GM12878 (cell line): ENCODE data around the gene EFCAB7. TPM values are rescaled to one million over a fixed set of nuclear protein-coding genes. Genes with fewer than 3 reads are reported as not detected.

ENCODE experiments used
- ATAC-seq: fragments of 200-7000 bp; cut with Tn5 transposase; 3 replicates; pipeline ENCODE4 v1.9.1; 2020; ENCODE audit warnings: mild to moderate bottlenecking, moderate library complexity
- BruUV-seq: library from RNA; stranded (reverse); fragments of 400-500 nt; replicated peaks from 2 replicates; lab custom pipeline; 2021; lab: Mats Ljungman, UMichigan
- CTCF ChIA-PET: fragments of 300-600 bp; sonication (Branson Sonifier 250); formaldehyde crosslinking; extraction: SDS; loops from one replicate; lab custom pipeline; 2021; ENCODE audit warnings: inconsistent platforms; lab: Yijun Ruan, JAX
- POLR2A ChIA-PET: fragments of 350-600 bp; formaldehyde crosslinking; extraction: SDS; loops from one replicate; lab custom pipeline; 2021; ENCODE audit warnings: inconsistent platforms; lab: Charles Lee
- RAD21 ChIA-PET: fragments of 300-600 bp; sonication (Branson Sonifier 250); formaldehyde crosslinking; loops from one replicate; lab custom pipeline; 2023; ENCODE audit warnings: antibody characterized with exemption; ENCODE audit not compliant: unreplicated experiment; lab: Charles Lee
- SMC1A ChIA-PET: fragments of 300-600 bp; sonication (Branson Sonifier 250); formaldehyde crosslinking; loops from one replicate; lab custom pipeline; 2023; ENCODE audit not compliant: unreplicated experiment, uncharacterized antibody; lab: Charles Lee
- DNase-seq: peaks from one replicate; pipeline ENCODE4 v3.0.0-alpha.2; 2011; ENCODE audit warnings: low read depth, low spot score
- FAIRE-seq: peaks from 3 replicates; lab custom pipeline; 2011; peaks lifted over from hg19 to GRCh38; lab: Jason Lieb, UNC
- H2AFZ ChIP-seq: 2 replicates; pipeline ENCODE4 v1.6.0; 2011; ENCODE audit warnings: low read depth, low read length, control low read depth; ENCODE audit not compliant: control insufficient read depth
- H3K27ac ChIP-seq: 2 replicates; pipeline ENCODE4 v1.5.1; 2011; ENCODE audit warnings: control low read depth; ENCODE audit not compliant: control insufficient read depth, insufficient read depth
- H3K27me3 ChIP-seq, 2 experiments: replicated peaks in 1 of 2; 2 replicates each; pipeline versions ENCODE4 v1.6.0 to v1.6.1; 2011; ENCODE audit warnings: low read length in 1 of 2; ENCODE audit not compliant: control insufficient read depth in 2 of 2, insufficient read depth in 2 of 2
- H3K36me3 ChIP-seq, 2 experiments: 2 replicates each; pipeline ENCODE4 v1.5.1; 2011; ENCODE audit warnings: low read length in 1 of 2; ENCODE audit not compliant: control insufficient read depth in 2 of 2, insufficient read depth in 2 of 2
- H3K4me1 ChIP-seq: 2 replicates; pipeline ENCODE4 v1.6.1; 2011; ENCODE audit warnings: mild to moderate bottlenecking, low read length, moderate library complexity, mixed read lengths; ENCODE audit not compliant: control insufficient read depth, insufficient read depth
- H3K4me2 ChIP-seq: 2 replicates; pipeline ENCODE4 v1.6.0; 2011; ENCODE audit warnings: control low read depth; ENCODE audit not compliant: control insufficient read depth, insufficient read depth
- H3K4me3 ChIP-seq: fragments of 200-600 bp; sonication (generic); 2 replicates; pipeline ENCODE4 v1.5.1; 2016
- H3K79me2 ChIP-seq: 2 replicates; pipeline ENCODE4 v1.6.0; 2011; ENCODE audit warnings: low read length; ENCODE audit not compliant: control insufficient read depth, insufficient read depth
- H3K9ac ChIP-seq: 2 replicates; pipeline ENCODE4 v1.8.0; 2011; ENCODE audit warnings: low read length, control low read depth, mixed read lengths; ENCODE audit not compliant: control insufficient read depth, insufficient read depth
- H3K9me3 ChIP-seq: replicated peaks from 3 replicates; pipeline ENCODE4 v1.5.1; 2011; ENCODE audit warnings: mild to moderate bottlenecking, low read length; ENCODE audit not compliant: control insufficient read depth, insufficient read depth
- H4K20me1 ChIP-seq: 2 replicates; pipeline ENCODE4 v1.6.0; 2011; ENCODE audit not compliant: control insufficient read depth, insufficient read depth
- DPF2 ChIP-seq: fragments of 450-650 bp; IDR thresholded peaks from 2 replicates; pipeline ENCODE4 v1.6.1; 2017; ENCODE audit warnings: mild to moderate bottlenecking
- ESRRA ChIP-seq: IDR thresholded peaks from 2 replicates; pipeline ENCODE4 v1.6.1; 2012; ENCODE audit warnings: mild to moderate bottlenecking, low read length, improper control_type of control experiment
- HDAC6 ChIP-seq: fragments of 200-600 bp; sonication (generic); IDR thresholded peaks from one replicate; pipeline ENCODE4 v1.8.0; 2017; ENCODE audit warnings: antibody characterized with exemption; ENCODE audit not compliant: unreplicated experiment
- KAT2A ChIP-seq: conservative IDR thresholded peaks from 2 replicates; pipeline ENCODE4 v1.6.1; 2011; ENCODE audit warnings: low read depth, low read length; ENCODE audit not compliant: control insufficient read depth
- KDM1A ChIP-seq: fragments of 200-600 bp; sonication (generic); IDR thresholded peaks from 2 replicates; pipeline ENCODE4 v1.6.1; 2016; ENCODE audit warnings: borderline replicate concordance
- MTA3 ChIP-seq: IDR thresholded peaks from 2 replicates; pipeline ENCODE4 v1.6.1; 2012; ENCODE audit warnings: low read length, inconsistent platforms, borderline replicate concordance
- NR2C2 ChIP-seq: IDR thresholded peaks from 2 replicates; pipeline ENCODE4 v1.6.1; 2011; ENCODE audit warnings: borderline replicate concordance, low read depth; ENCODE audit not compliant: control insufficient read depth, insufficient read length
- NRF1 ChIP-seq: conservative IDR thresholded peaks from 2 replicates; pipeline ENCODE4 v1.6.1; 2011; ENCODE audit warnings: mild to moderate bottlenecking, low read depth, low read length, improper control_type of control experiment
- SMC3 ChIP-seq: IDR thresholded peaks from 2 replicates; pipeline ENCODE4 v1.6.1; 2011; ENCODE audit warnings: low read length, improper control_type of control experiment, borderline replicate concordance
- in situ Hi-C: fragments of 300-500 bp; cut with MboI; formaldehyde crosslinking; loops from 9 replicates; pipeline ENCODE4 v1.14.3; 2018; ENCODE audit warnings: mixed read lengths
- intact Hi-C: fragments of 100-400 bp; cut with micrococcal nuclease; formaldehyde crosslinking; loops from one replicate; pipeline ENCODE4 v1.14.2; 2022; ENCODE audit not compliant: unreplicated experiment
- polyA plus RNA-seq, 11 experiments: library from polyadenylated mRNA; depleted of rRNA in 4 of 11; unstranded in 6 of 11; stranded (reverse) in 5 of 11; fragments of >200 nt; fragmentation: Nextera tagmentation in 4 of 11; fragmentation: Illumina TruSeq in 1 of 11; extraction: Ambion mirVana in 4 of 11; extraction: Trizol in 1 of 11; gene quantifications; 1 replicate in 1 of 11; 2 replicates in 10 of 11; pipeline versions ENCODE4 v1.2.1 to v1.2.3, GENCODE V29; 2011 to 2016; ENCODE audit warnings: inconsistent platforms in 2 of 11, missing spikeins in 2 of 11, low read depth in 1 of 11
- total RNA-seq, 4 experiments: library from RNA; depleted of rRNA in 3 of 4; stranded (reverse); fragments of >200 nt in 3 of 4; fragmentation: Illumina TruSeq in 1 of 4; extraction: Trizol in 1 of 4; gene quantifications; 2 replicates each; pipeline versions ENCODE4 v1.2.1 to v1.2.3, GENCODE V29; 2013 to 2021
- TF ChIP-seq, protein P1 (sequence below): fragments of 450-650 bp; IDR thresholded peaks from 2 replicates; pipeline ENCODE4 v1.6.1; 2016; ENCODE audit warnings: mild to moderate bottlenecking
- TF ChIP-seq, protein P2 (sequence below): fragments of 450-650 bp; IDR thresholded peaks from 2 replicates; pipeline ENCODE4 v1.6.1; 2017; ENCODE audit warnings: mild to moderate bottlenecking, moderate library complexity
- TF ChIP-seq, protein P3 (sequence below): IDR thresholded peaks from 2 replicates; pipeline ENCODE4 v1.6.1; 2011; ENCODE audit warnings: borderline replicate concordance, low read depth, mild to moderate bottlenecking, moderate library complexity, mixed read lengths, low read length; ENCODE audit not compliant: insufficient read depth; ENCODE audit errors: extremely low read length
- TF ChIP-seq, protein P4 (sequence below): fragments of 450-650 bp; IDR thresholded peaks from 2 replicates; pipeline ENCODE4 v1.6.1; 2014; ENCODE audit warnings: mild to moderate bottlenecking

The EFCAB7 gene
- total and polyA plus RNA-seq, 10 of the 15 experiments (the other 5 are each of a cell fraction or from before 2014, with no cell fraction given) = 4.4 to 9.8 (median 5.7) TPM

DNA sequence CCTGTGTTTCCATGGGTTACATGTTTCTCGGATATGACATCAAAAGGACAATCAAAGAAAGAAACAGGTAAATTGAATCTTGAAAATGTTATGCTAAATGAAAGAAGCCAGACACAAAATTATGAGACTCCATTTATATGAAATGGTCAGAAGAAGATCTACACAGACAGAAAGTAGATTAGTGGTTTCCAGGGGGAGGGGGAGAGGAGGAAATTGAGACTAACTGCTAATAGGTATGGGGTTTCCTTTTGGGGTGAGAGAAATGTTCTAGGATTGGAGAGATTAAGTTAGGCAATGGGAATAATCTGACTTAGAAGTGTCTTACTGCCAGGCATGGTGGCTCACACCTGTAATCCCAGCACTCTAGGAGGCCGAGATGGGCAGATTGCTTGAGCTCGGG is 22.1 kb upstream of the EFCAB7 start (continued):
- TF ChIP-seq SMC3 (no peak), NR2C2 (no peak), HDAC6 (no peak)
- TF ChIP-seq, protein P1, sequence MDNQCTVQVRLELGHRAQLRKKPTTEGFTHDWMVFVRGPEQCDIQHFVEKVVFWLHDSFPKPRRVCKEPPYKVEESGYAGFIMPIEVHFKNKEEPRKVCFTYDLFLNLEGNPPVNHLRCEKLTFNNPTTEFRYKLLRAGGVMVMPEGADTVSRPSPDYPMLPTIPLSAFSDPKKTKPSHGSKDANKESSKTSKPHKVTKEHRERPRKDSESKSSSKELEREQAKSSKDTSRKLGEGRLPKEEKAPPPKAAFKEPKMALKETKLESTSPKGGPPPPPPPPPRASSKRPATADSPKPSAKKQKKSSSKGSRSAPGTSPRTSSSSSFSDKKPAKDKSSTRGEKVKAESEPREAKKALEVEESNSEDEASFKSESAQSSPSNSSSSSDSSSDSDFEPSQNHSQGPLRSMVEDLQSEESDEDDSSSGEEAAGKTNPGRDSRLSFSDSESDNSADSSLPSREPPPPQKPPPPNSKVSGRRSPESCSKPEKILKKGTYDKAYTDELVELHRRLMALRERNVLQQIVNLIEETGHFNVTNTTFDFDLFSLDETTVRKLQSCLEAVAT = no peak

DNA sequence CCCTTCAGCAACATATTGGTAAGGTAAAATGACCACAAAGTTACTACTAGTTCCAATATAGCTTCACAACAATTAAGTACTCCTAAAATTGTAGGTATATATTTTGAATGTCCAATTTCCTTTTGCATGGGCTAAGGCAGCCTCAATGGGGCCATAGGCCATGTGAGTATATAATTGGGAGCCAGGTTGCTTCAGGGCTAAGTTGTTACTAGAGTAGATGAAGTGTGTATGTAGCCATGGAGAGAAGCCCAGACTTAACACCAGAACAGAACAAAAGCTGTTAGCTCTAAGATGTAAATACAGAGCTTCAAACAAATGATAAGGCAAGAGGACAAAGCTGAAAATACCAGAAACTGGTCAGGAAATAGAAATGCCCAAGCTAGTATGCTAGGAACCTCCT is 16.5 kb upstream of the EFCAB7 start:
- no peak overlapping the region for H3K4me3 ChIP-seq
- no peaks in the 10 kb centered on the region for H3K4me1 ChIP-seq
- CTCF ChIA-PET = interaction anchor here (0.9 to 1.3 kb wide), 4 partner anchors 10 to 85 kb away, joined by 3 read pairs; partner anchors contain the start of gene EFCAB7
- RAD21 ChIA-PET = no interaction called here
- no peak overlapping the region for H3K9ac ChIP-seq
- no peak overlapping the region for H3K4me2 ChIP-seq
- no peak for ATAC-seq
- POLR2A ChIA-PET = no interaction called here
- SMC1A ChIA-PET = interaction anchor here (1.2 to 1.5 kb wide), 2 partner anchors 8 to 30 kb away, joined by 4 to 6 read pairs; no protein-coding TSS in a partner anchor
- in situ Hi-C loops = no loop called here
- no peaks in the 10 kb centered on the region for H3K79me2 ChIP-seq
- no peaks in the 10 kb centered on the region; the same call in 1 of the 3 replicates for H3K9me3 ChIP-seq
- no peak overlapping the region for H3K27ac ChIP-seq
- intact Hi-C loops = no loop called here
- BruUV-seq = no TSS peak
- H3K36me3 ChIP-seq = peaks cover 2 to 7% of the 10 kb centered on the region in 2 experiments; a peak in 3 of 4 replicates
- H3K27me3 ChIP-seq = no peaks in the 10 kb centered on the region
- DNase-seq = no peak
- H2AFZ ChIP-seq = no peak overlapping the region
- H4K20me1 ChIP-seq = no peaks in the 10 kb centered on the region
- FAIRE-seq = no peak
- no peak for TF ChIP-seq DPF2
- TF ChIP-seq, protein P2, sequence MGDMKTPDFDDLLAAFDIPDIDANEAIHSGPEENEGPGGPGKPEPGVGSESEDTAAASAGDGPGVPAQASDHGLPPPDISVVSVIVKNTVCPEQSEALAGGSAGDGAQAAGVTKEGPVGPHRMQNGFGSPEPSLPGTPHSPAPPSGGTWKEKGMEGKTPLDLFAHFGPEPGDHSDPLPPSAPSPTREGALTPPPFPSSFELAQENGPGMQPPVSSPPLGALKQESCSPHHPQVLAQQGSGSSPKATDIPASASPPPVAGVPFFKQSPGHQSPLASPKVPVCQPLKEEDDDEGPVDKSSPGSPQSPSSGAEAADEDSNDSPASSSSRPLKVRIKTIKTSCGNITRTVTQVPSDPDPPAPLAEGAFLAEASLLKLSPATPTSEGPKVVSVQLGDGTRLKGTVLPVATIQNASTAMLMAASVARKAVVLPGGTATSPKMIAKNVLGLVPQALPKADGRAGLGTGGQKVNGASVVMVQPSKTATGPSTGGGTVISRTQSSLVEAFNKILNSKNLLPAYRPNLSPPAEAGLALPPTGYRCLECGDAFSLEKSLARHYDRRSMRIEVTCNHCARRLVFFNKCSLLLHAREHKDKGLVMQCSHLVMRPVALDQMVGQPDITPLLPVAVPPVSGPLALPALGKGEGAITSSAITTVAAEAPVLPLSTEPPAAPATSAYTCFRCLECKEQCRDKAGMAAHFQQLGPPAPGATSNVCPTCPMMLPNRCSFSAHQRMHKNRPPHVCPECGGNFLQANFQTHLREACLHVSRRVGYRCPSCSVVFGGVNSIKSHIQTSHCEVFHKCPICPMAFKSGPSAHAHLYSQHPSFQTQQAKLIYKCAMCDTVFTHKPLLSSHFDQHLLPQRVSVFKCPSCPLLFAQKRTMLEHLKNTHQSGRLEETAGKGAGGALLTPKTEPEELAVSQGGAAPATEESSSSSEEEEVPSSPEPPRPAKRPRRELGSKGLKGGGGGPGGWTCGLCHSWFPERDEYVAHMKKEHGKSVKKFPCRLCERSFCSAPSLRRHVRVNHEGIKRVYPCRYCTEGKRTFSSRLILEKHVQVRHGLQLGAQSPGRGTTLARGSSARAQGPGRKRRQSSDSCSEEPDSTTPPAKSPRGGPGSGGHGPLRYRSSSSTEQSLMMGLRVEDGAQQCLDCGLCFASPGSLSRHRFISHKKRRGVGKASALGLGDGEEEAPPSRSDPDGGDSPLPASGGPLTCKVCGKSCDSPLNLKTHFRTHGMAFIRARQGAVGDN = no peak
- TF ChIP-seq KDM1A = no peak
- no peak for TF ChIP-seq MTA3
- no peak for TF ChIP-seq ESRRA
- TF ChIP-seq NRF1 = no peak
- TF ChIP-seq, protein P3, sequence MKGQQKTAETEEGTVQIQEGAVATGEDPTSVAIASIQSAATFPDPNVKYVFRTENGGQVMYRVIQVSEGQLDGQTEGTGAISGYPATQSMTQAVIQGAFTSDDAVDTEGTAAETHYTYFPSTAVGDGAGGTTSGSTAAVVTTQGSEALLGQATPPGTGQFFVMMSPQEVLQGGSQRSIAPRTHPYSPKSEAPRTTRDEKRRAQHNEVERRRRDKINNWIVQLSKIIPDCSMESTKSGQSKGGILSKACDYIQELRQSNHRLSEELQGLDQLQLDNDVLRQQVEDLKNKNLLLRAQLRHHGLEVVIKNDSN = no peak
- TF ChIP-seq, protein P4, sequence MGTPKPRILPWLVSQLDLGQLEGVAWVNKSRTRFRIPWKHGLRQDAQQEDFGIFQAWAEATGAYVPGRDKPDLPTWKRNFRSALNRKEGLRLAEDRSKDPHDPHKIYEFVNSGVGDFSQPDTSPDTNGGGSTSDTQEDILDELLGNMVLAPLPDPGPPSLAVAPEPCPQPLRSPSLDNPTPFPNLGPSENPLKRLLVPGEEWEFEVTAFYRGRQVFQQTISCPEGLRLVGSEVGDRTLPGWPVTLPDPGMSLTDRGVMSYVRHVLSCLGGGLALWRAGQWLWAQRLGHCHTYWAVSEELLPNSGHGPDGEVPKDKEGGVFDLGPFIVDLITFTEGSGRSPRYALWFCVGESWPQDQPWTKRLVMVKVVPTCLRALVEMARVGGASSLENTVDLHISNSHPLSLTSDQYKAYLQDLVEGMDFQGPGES = no peak
- no peak for TF ChIP-seq KAT2A
